BLaER1 treated with 17β-estradiol and CSF1 and Interleukin-3, amounts not matched to agents 10 nM and 100 nM (cell line): Measurements from ENCODE around the gene CCDC9B.

ENCODE experiments used
- H3K27ac ChIP-seq, 11 experiments: shearing (Covaris generic); formaldehyde crosslinking; 2 replicates each; pipeline ENCODE4 v1.8.1; 2022
- H3K27me3 ChIP-seq, 11 experiments: shearing (Covaris generic); formaldehyde crosslinking; 2 replicates each; pipeline ENCODE4 v1.8.1; 2022
- H3K36me3 ChIP-seq, 11 experiments: shearing (Covaris generic); formaldehyde crosslinking; 2 replicates each; pipeline ENCODE4 v1.8.1; 2022
- H3K4me1 ChIP-seq, 10 experiments: shearing (Covaris generic); formaldehyde crosslinking; 2 replicates each; pipeline ENCODE4 v1.8.1; 2022
- H3K4me2 ChIP-seq, 11 experiments: shearing (Covaris generic); formaldehyde crosslinking; 2 replicates each; pipeline ENCODE4 v1.8.1; 2022
- H3K4me3 ChIP-seq, 10 experiments: shearing (Covaris generic); formaldehyde crosslinking; 2 replicates each; pipeline ENCODE4 v1.8.1; 2022
- H3K9ac ChIP-seq, 11 experiments: shearing (Covaris generic); formaldehyde crosslinking; 2 replicates each; pipeline ENCODE4 v1.8.1; 2022
- H3K9me3 ChIP-seq, 11 experiments: shearing (Covaris generic); formaldehyde crosslinking; replicated peaks in 1 of 11; 2 replicates each; pipeline ENCODE4 v1.8.1; 2022
- H4K20me1 ChIP-seq, 11 experiments: shearing (Covaris generic); formaldehyde crosslinking; 2 replicates each; pipeline ENCODE4 v1.8.1; 2022
- Cebpa-rat ChIP-seq, 11 experiments: shearing (Covaris generic); IDR thresholded peaks; 2 replicates each; pipeline ENCODE4 v1.8.1; 2022

The CCDC9B gene

GRCh38 chr15:40282869-40283614, 57.7 kb downstream of the CCDC9B start, which contains the start of gene ANKRD63:
TSS of gene ANKRD63 (minus strand) at chr15:40283064. CDS start at chr15:40282586, 478 bp downstream.
- Histone ChIP-seq H3K9me3 (no peaks in the 10 kb centered on the region), H3K36me3 (peaks cover 0 to 25% (median 3%) of the 10 kb centered on the region in 11 experiments; a peak in 11 of 22 replicates), H3K9ac (peak within 1 kb of the TSS; percentile 32 to 74 (median 61); a peak in 21 of 22 replicates), H3K27me3 (peaks cover 45 to 75% (median 65%) of the 10 kb centered on the region in 11 experiments), H4K20me1 (peaks cover 0 to 65% (median 16%) of the 10 kb centered on the region in 11 experiments; a peak in 15 of 22 replicates), H3K4me1 (peaks cover 39 to 90% (median 68%) of the 10 kb centered on the region in 10 experiments), H3K27ac (no peak within 1 kb of the TSS), H3K4me3 (peak within 1 kb of the TSS; percentile 56 to 73 (median 62)), H3K4me2 (peak within 1 kb of the TSS; percentile 79 to 100 (median 99))
- no peak for TF ChIP-seq Cebpa-rat (IDR thresholded peaks at IDR 0.05)

- H3K27me3 ChIP-seq: peaks cover 45 to 80% (median 65%) of the 10 kb centered on the region in 11 experiments
- H3K9ac ChIP-seq: peak overlapping the region; percentile 32 to 74 (median 61); a peak in 21 of 22 replicates
These were observed 58.4 kb downstream of the CCDC9B start for GRCh38 chr15:40282147-40282868.

GRCh38 chr15:40281801-40282146, 59.0 kb downstream of the CCDC9B start:
- Histone ChIP-seq H3K4me3 (peak overlapping the region; percentile 56 to 73 (median 62)), H3K27ac (no peak overlapping the region), H3K36me3 (peaks cover 0 to 12% (median 0%) of the 10 kb centered on the region in 11 experiments; a peak in 9 of 22 replicates), H4K20me1 (peaks cover 0 to 53% (median 16%) of the 10 kb centered on the region in 11 experiments; a peak in 15 of 22 replicates), H3K4me2 (peak overlapping the region; percentile 79 to 100 (median 99)), H3K27me3 (peaks cover 45 to 80% (median 65%) of the 10 kb centered on the region in 11 experiments), H3K9ac (peak overlapping the region; percentile 11 to 70 (median 54); a peak in 15 of 22 replicates), H3K4me1 (peaks cover 51 to 90% (median 78%) of the 10 kb centered on the region in 10 experiments), H3K9me3 (no peaks in the 10 kb centered on the region)
- no peak for TF ChIP-seq Cebpa-rat (IDR thresholded peaks at IDR 0.05)

More at GRCh38 chr15:40282147-40282868, 58.4 kb downstream of the CCDC9B start:
- peaks cover 46 to 90% (median 75%) of the 10 kb centered on the region in 10 experiments for H3K4me1 ChIP-seq
- H3K4me2 ChIP-seq: peak overlapping the region; percentile 79 to 100 (median 99)
- peak overlapping the region; percentile 56 to 73 (median 62) for H3K4me3 ChIP-seq
- peaks cover 0 to 58% (median 16%) of the 10 kb centered on the region in 11 experiments; a peak in 15 of 22 replicates for H4K20me1 ChIP-seq
- H3K27ac ChIP-seq: no peak overlapping the region
- no peak for TF ChIP-seq Cebpa-rat (IDR thresholded peaks at IDR 0.05)
- H3K36me3 ChIP-seq: peaks cover 0 to 17% (median 0%) of the 10 kb centered on the region in 11 experiments; a peak in 10 of 22 replicates
- no peaks in the 10 kb centered on the region for H3K9me3 ChIP-seq
